CD14-positive monocyte (primary cell): ENCODE data around the gene ZXDC. TPM values are rescaled to one million over a fixed set of nuclear protein-coding genes. Genes with fewer than 3 reads are reported as not detected.

Source experiments
- DNase-seq, 3 donors: peaks; one replicate each; pipeline ENCODE4 v3.0.0-alpha.2; 2011 to 2022
- H2AFZ ChIP-seq: 2 replicates; pipeline ENCODE4 v1.6.0; 2012; ENCODE audit warnings: mild to moderate bottlenecking, low read depth, low read length, inconsistent platforms; ENCODE audit not compliant: insufficient read depth, poor library complexity, severe bottlenecking
- H3K27ac ChIP-seq, 2 donors: 1 replicate in 1 of 2; 2 replicates in 1 of 2; pipeline ENCODE4 v1.5.1; 2012 to 2013; ENCODE audit warnings: low read length in 2 of 2, control low read depth in 1 of 2, inconsistent platforms in 1 of 2, low read depth in 1 of 2, mild to moderate bottlenecking in 1 of 2
- H3K27me3 ChIP-seq, 2 donors: one replicate each; pipeline versions ENCODE4 v1.6.0 to v1.6.1; 2011 to 2013; ENCODE audit warnings: low read length in 2 of 2; ENCODE audit not compliant: control insufficient read depth in 2 of 2, insufficient read depth in 2 of 2
- H3K36me3 ChIP-seq, 2 donors: replicated peaks in 1 of 2; 1 replicate in 1 of 2; 2 replicates in 1 of 2; pipeline versions ENCODE4 v1.5.1 to v1.6.1; 2012 to 2013; ENCODE audit warnings: low read length in 2 of 2, control low read depth in 1 of 2, inconsistent platforms in 1 of 2, mild to moderate bottlenecking in 1 of 2; ENCODE audit not compliant: insufficient read depth in 2 of 2, control insufficient read depth in 1 of 2
- H3K4me1 ChIP-seq, 2 donors: 1 replicate in 1 of 2; 2 replicates in 1 of 2; pipeline versions ENCODE4 v1.5.1 to v1.6.1; 2012 to 2013; ENCODE audit warnings: low read length in 2 of 2, control low read depth in 1 of 2, inconsistent platforms in 1 of 2, mild to moderate bottlenecking in 1 of 2, moderate library complexity in 1 of 2; ENCODE audit not compliant: insufficient read depth in 2 of 2, control insufficient read depth in 1 of 2
- H3K4me2 ChIP-seq: replicated peaks from 2 replicates; pipeline ENCODE3; 2012; ENCODE audit warnings: low read length, moderate library complexity, mild to moderate bottlenecking; ENCODE audit not compliant: poor library complexity, severe bottlenecking; ENCODE audit errors: extremely low read depth
- H3K4me3 ChIP-seq, 3 experiments: fragments of 200-600 bp in 1 of 3; sonication (generic) in 1 of 3; replicated peaks in 1 of 3; 1 replicate in 2 of 3; 2 replicates in 1 of 3; pipeline ENCODE4 v1.5.1; 2011 to 2013; ENCODE audit warnings: low read length in 3 of 3, mild to moderate bottlenecking in 3 of 3, control low read depth in 2 of 3, low read depth in 2 of 3, inconsistent platforms in 1 of 3, moderate library complexity in 1 of 3
- H3K79me2 ChIP-seq: 2 replicates; pipeline ENCODE4 v1.6.0; 2012; ENCODE audit warnings: mild to moderate bottlenecking, control low read depth, inconsistent platforms, low read length, moderate library complexity; ENCODE audit not compliant: insufficient read depth
- H3K9ac ChIP-seq: 2 replicates; pipeline ENCODE4 v1.6.0; 2017; ENCODE audit warnings: low read length, mild to moderate bottlenecking; ENCODE audit not compliant: insufficient read depth, poor library complexity, severe bottlenecking
- H3K9me3 ChIP-seq, 2 donors: replicated peaks in 1 of 2; 1 replicate in 1 of 2; 2 replicates in 1 of 2; pipeline versions ENCODE4 v1.5.1 to v1.6.1; 2012 to 2013; ENCODE audit warnings: low read length in 2 of 2, control low read depth in 1 of 2; ENCODE audit not compliant: control insufficient read depth in 1 of 2, insufficient read depth in 1 of 2
- H4K20me1 ChIP-seq: 2 replicates; pipeline ENCODE4 v1.6.0; 2012; ENCODE audit warnings: mild to moderate bottlenecking, low read length, control low read depth, moderate library complexity; ENCODE audit not compliant: insufficient read depth
- H3K27ac Mint-ChIP-seq, 7 donors: one replicate each; pipeline ENCODE4 v1.8.0; 2020; ENCODE audit warnings: mild to moderate bottlenecking in 7 of 7, mixed read lengths in 7 of 7, moderate library complexity in 6 of 7, inconsistent platforms in 2 of 7
- H3K27me3 Mint-ChIP-seq, 3 donors: one replicate each; pipeline ENCODE4 v1.8.0; 2021 to 2022; ENCODE audit warnings: low read depth in 3 of 3, mild to moderate bottlenecking in 3 of 3, mixed read lengths in 3 of 3, moderate library complexity in 3 of 3, inconsistent platforms in 1 of 3
- H3K36me3 Mint-ChIP-seq, 2 donors: one replicate each; pipeline ENCODE4 v1.8.0; 2020; ENCODE audit warnings: mixed read lengths in 2 of 2, inconsistent platforms in 1 of 2, mild to moderate bottlenecking in 1 of 2
- H3K4me1 Mint-ChIP-seq: one replicate; pipeline ENCODE4 v1.8.0; 2020; ENCODE audit warnings: mild to moderate bottlenecking, mixed read lengths
- H3K4me3 Mint-ChIP-seq, 2 donors: one replicate each; pipeline ENCODE4 v1.8.0; 2020; ENCODE audit warnings: mild to moderate bottlenecking in 2 of 2, mixed read lengths in 2 of 2, moderate library complexity in 1 of 2
- H3K9me3 Mint-ChIP-seq, 7 donors: one replicate each; pipeline ENCODE4 v1.8.0; 2020 to 2022; ENCODE audit warnings: mixed read lengths in 7 of 7, mild to moderate bottlenecking in 6 of 7, moderate library complexity in 6 of 7, inconsistent platforms in 2 of 7
- CTCF ChIP-seq: fragments of 200-600 bp; IDR thresholded peaks from one replicate; pipeline ENCODE4 v1.8.0; 2022; ENCODE audit warnings: antibody characterized with exemption, mild to moderate bottlenecking
- WGBS: methylation state at CpG from one replicate; pipeline ENCODE4 v1.1.5; 2013; ENCODE audit warnings: missing lambda C conversion rate; ENCODE audit not compliant: insufficient coverage; 5-methylcytosine and 5-hydroxymethylcytosine counted together
- intact Hi-C, 2 donors: fragments of 100-400 bp; cut with micrococcal nuclease; formaldehyde crosslinking; loops; one replicate each; pipeline versions ENCODE4 v1.15.0 to v1.15.1; 2023
- polyA plus RNA-seq, 3 donors: library from polyadenylated mRNA; depleted of rRNA in 1 of 3; unstranded in 2 of 3; stranded (reverse) in 1 of 3; fragments of 300-500 nt in 2 of 3; fragments of >200 nt in 1 of 3; fragmentation: Illumina TruSeq in 2 of 3; gene quantifications; 1 replicate in 2 of 3; 2 replicates in 1 of 3; pipeline ENCODE4 v1.2.3, GENCODE V29; 2012 to 2021

ZXDC gene
- polyA plus RNA-seq, 3 donors = 6.3 to 44.8 (median 9.7) TPM

GRCh38 chr3:126438746-126439145 lies 36.9 kb downstream of the ZXDC start:
- intact Hi-C loops = no loop called here
- DNase-seq = no peak

GRCh38 chr3:126438186-126438585 lies 37.5 kb downstream of the ZXDC start:
- peaks cover 0 to 4% (median 0%) of the 10 kb centered on the region in 3 donors for H3K27me3 Mint-ChIP-seq
- Histone ChIP-seq H3K4me2 (no peak overlapping the region), H3K4me3 (no peak overlapping the region), H3K79me2 (no peaks in the 10 kb centered on the region), H4K20me1 (peaks cover 11% of the 10 kb centered on the region), H3K4me1 (no peaks in the 10 kb centered on the region), H3K27ac (no peak overlapping the region), H2AFZ (no peak overlapping the region), H3K9me3 (no peaks in the 10 kb centered on the region), H3K27me3 (no peaks in the 10 kb centered on the region), H3K36me3 (peaks cover 60 to 90% of the 10 kb centered on the region in 2 donors), H3K9ac (no peak overlapping the region)
- intact Hi-C loops = no loop called here
- peak overlapping the region in 1 of 7 donors; percentile 4 for H3K27ac Mint-ChIP-seq
- WGBS = 98% methylated on average over 7 of the region's 8 CpGs
- peaks cover 4% of the 10 kb centered on the region for H3K4me1 Mint-ChIP-seq
- H3K4me3 Mint-ChIP-seq = no peak overlapping the region
- TF ChIP-seq CTCF = no peak
- H3K9me3 Mint-ChIP-seq = peaks cover 0 to 3% (median 0%) of the 10 kb centered on the region in 7 donors
- H3K36me3 Mint-ChIP-seq = peaks cover 79 to 94% of the 10 kb centered on the region in 2 donors
- DNase-seq = no peak

More at GRCh38 chr3:126438746-126439145, 36.9 kb downstream of the ZXDC start:
- H3K9ac ChIP-seq = no peak overlapping the region
- no peaks in the 10 kb centered on the region for H3K79me2 ChIP-seq
- Mint-ChIP-seq H3K27ac (peak overlapping the region in 1 of 7 donors; percentile 24), H3K9me3 (peaks cover 0 to 3% (median 0%) of the 10 kb centered on the region in 7 donors), H3K4me1 (peaks cover 5% of the 10 kb centered on the region), H3K4me3 (no peak overlapping the region), H3K27me3 (peaks cover 0 to 4% (median 0%) of the 10 kb centered on the region in 3 donors), H3K36me3 (peaks cover 79 to 93% of the 10 kb centered on the region in 2 donors)
- no peak overlapping the region for H3K27ac ChIP-seq
- 94% methylated on average over 9 of the region's 10 CpGs for WGBS
- no peak overlapping the region for H3K4me2 ChIP-seq
- no peak overlapping the region for H2AFZ ChIP-seq
- peaks cover 60 to 94% of the 10 kb centered on the region in 2 donors for H3K36me3 ChIP-seq
- H3K4me1 ChIP-seq = no peaks in the 10 kb centered on the region
- H3K27me3 ChIP-seq = no peaks in the 10 kb centered on the region
- no peaks in the 10 kb centered on the region for H3K9me3 ChIP-seq
- no peak overlapping the region for H3K4me3 ChIP-seq
- no peak for TF ChIP-seq CTCF
- H4K20me1 ChIP-seq = peaks cover 15% of the 10 kb centered on the region
